A549 (cell line): ENCODE results near the gene KIF7. TPM values are rescaled to one million over a fixed set of nuclear protein-coding genes. Genes with fewer than 3 reads are reported as not detected.

ENCODE experiments used
- ATAC-seq, 2 experiments: fragments of 200-7000 bp in 1 of 2; fragments of >200 bp in 1 of 2; cut with Nextera tagmentation in 1 of 2; cut with Tn5 transposase in 1 of 2; 3 replicates each; pipeline versions ENCODE4 v1.8.0 to v1.9.1; 2018 to 2020; ENCODE audit warnings: mild to moderate bottlenecking in 1 of 2, moderate library complexity in 1 of 2
- CTCF ChIA-PET: fragments of 300-600 bp; sonication (Branson Sonifier 250); formaldehyde crosslinking; extraction: SDS; loops from one replicate; lab custom pipeline; 2021; ENCODE audit warnings: antibody characterized with exemption, inconsistent platforms; lab: Yijun Ruan, JAX
- POLR2A ChIA-PET: fragments of 350-600 bp; formaldehyde crosslinking; extraction: SDS; loops from one replicate; lab custom pipeline; 2021; ENCODE audit warnings: antibody characterized with exemption, inconsistent platforms; lab: Yijun Ruan, JAX
- DNase-seq, 2 experiments: peaks; one replicate each; pipeline versions ENCODE4 v3.0.0 to v3.0.0-alpha.2; 2011 to 2016; ENCODE audit warnings: low read depth in 1 of 2, low spot score in 1 of 2
- FAIRE-seq: peaks from 2 replicates; lab custom pipeline; 2011; peaks lifted over from hg19 to GRCh38; lab: Jason Lieb, UNC
- H3K27ac ChIP-seq, 2 experiments: fragments of >200 bp; sonication (Bioruptor Twin); formaldehyde crosslinking; 3 replicates each; pipeline ENCODE4 v1.5.1; 2016 to 2017
- H3K4me1 ChIP-seq: fragments of >200 bp; sonication (Bioruptor Twin); formaldehyde crosslinking; 3 replicates; pipeline ENCODE4 v1.6.1; 2016
- H3K4me2 ChIP-seq: fragments of >200 bp; sonication (Bioruptor Twin); formaldehyde crosslinking; 3 replicates; pipeline ENCODE4 v1.6.1; 2016
- H3K4me3 ChIP-seq: fragments of >200 bp; sonication (Bioruptor Twin); formaldehyde crosslinking; 3 replicates; pipeline ENCODE4 v1.5.1; 2016
- H3K9me3 ChIP-seq: fragments of >200 bp; sonication (Bioruptor Twin); formaldehyde crosslinking; 3 replicates; pipeline ENCODE4 v1.6.1; 2016
- BCL3 ChIP-seq: fragments of >200 bp; sonication (Bioruptor Twin); formaldehyde crosslinking; IDR thresholded peaks from 3 replicates; pipeline ENCODE4 v1.6.1; 2016
- BHLHE40 ChIP-seq: IDR thresholded peaks from 2 replicates; pipeline ENCODE4 v1.6.1; 2012; ENCODE audit warnings: low read depth, low read length, inconsistent platforms
- CBX8 ChIP-seq: fragments of 200-600 bp; sonication (generic); IDR thresholded peaks from 2 replicates; pipeline ENCODE4 v1.6.1; 2016
- CHD2 ChIP-seq: fragments of 150-350 bp; IDR thresholded peaks from 2 replicates; pipeline ENCODE4 v1.6.1; 2014; ENCODE audit warnings: low read length; ENCODE audit not compliant: partially characterized antibody
- CTCF ChIP-seq: fragments of >200 bp; sonication (Bioruptor Twin); formaldehyde crosslinking; IDR thresholded peaks from 3 replicates; pipeline ENCODE4 v1.5.1; 2016
- EP300 ChIP-seq, 2 experiments: fragments of >200 bp; sonication (Bioruptor Twin); formaldehyde crosslinking; IDR thresholded peaks; 2 replicates in 1 of 2; 3 replicates in 1 of 2; pipeline ENCODE4 v1.6.1; 2016 to 2017
- ESRRA ChIP-seq: fragments of 150-350 bp; IDR thresholded peaks from 2 replicates; pipeline ENCODE4 v1.6.1; 2014; ENCODE audit warnings: mild to moderate bottlenecking, low read length, borderline replicate concordance
- FOSL2 ChIP-seq, 2 experiments: fragments of 450-650 bp in 1 of 2; fragments of >200 bp in 1 of 2; sonication (Bioruptor Twin) in 1 of 2; formaldehyde crosslinking; IDR thresholded peaks; 2 replicates each; pipeline versions ENCODE4 v1.5.0 to v1.6.1; 2016 to 2020; ENCODE audit warnings: mild to moderate bottlenecking in 1 of 2, moderate library complexity in 1 of 2
- FOXS1 ChIP-seq: fragments of 250-450 bp; sonication (Bioruptor Pico); IDR thresholded peaks from 2 replicates; pipeline ENCODE4 v1.5.0; 2020; ENCODE audit warnings: mild to moderate bottlenecking, moderate library complexity
- GATA3 ChIP-seq: IDR thresholded peaks from 2 replicates; pipeline ENCODE4 v1.6.1; 2012; ENCODE audit warnings: borderline replicate concordance
- HES2 ChIP-seq: fragments of >200 bp; sonication (Bioruptor Twin); formaldehyde crosslinking; IDR thresholded peaks from 2 replicates; pipeline ENCODE4 v1.6.1; 2016
- HOXA7 ChIP-seq: fragments of 250-450 bp; sonication (Bioruptor Pico); IDR thresholded peaks from 2 replicates; pipeline ENCODE4 v1.5.0; 2020; ENCODE audit warnings: mild to moderate bottlenecking, moderate library complexity
- HOXB13 ChIP-seq: fragments of 250-450 bp; sonication (Bioruptor Pico); IDR thresholded peaks from 2 replicates; pipeline ENCODE4 v1.5.0; 2020; ENCODE audit warnings: low read depth, mild to moderate bottlenecking, moderate library complexity
- HOXB5 ChIP-seq: fragments of 250-450 bp; sonication (Bioruptor Pico); IDR thresholded peaks from 2 replicates; pipeline ENCODE4 v1.5.0; 2020; ENCODE audit warnings: mild to moderate bottlenecking, moderate library complexity
- KDM1A ChIP-seq: fragments of 200-600 bp; sonication (generic); IDR thresholded peaks from 2 replicates; pipeline ENCODE4 v1.6.1; 2016; ENCODE audit warnings: low read depth, mild to moderate bottlenecking
- KDM5A ChIP-seq: fragments of 200-600 bp; sonication (generic); IDR thresholded peaks from 2 replicates; pipeline ENCODE4 v1.6.1; 2016; ENCODE audit warnings: antibody characterized with exemption, mild to moderate bottlenecking
- MAX ChIP-seq: IDR thresholded peaks from 2 replicates; pipeline ENCODE4 v1.6.1; 2012
- NPAS2 ChIP-seq: fragments of 250-450 bp; sonication (Bioruptor Pico); IDR thresholded peaks from 2 replicates; pipeline ENCODE4 v1.8.0; 2022; ENCODE audit warnings: mild to moderate bottlenecking, moderate library complexity, borderline replicate concordance
- PBX3 ChIP-seq: IDR thresholded peaks from 2 replicates; pipeline ENCODE4 v1.6.1; 2012
- RARB ChIP-seq: fragments of 250-450 bp; sonication (Bioruptor Pico); IDR thresholded peaks from 2 replicates; pipeline ENCODE4 v1.8.0; 2021; ENCODE audit warnings: mild to moderate bottlenecking, moderate library complexity
- RNF2 ChIP-seq: fragments of 200-600 bp; sonication (generic); IDR thresholded peaks from 2 replicates; pipeline ENCODE4 v1.6.1; 2016; ENCODE audit warnings: low read depth, mild to moderate bottlenecking, antibody characterized with exemption, moderate library complexity, borderline replicate concordance
- SREBF2 ChIP-seq: fragments of 450-650 bp; IDR thresholded peaks from 2 replicates; pipeline ENCODE4 v1.6.1; 2014; ENCODE audit warnings: mild to moderate bottlenecking, moderate library complexity
- TFCP2L1 ChIP-seq: fragments of 250-450 bp; sonication (Bioruptor Pico); IDR thresholded peaks from 2 replicates; pipeline ENCODE4 v1.5.0; 2021; ENCODE audit warnings: mild to moderate bottlenecking
- WGBS: methylation state at CpG from one replicate; pipeline ENCODE4 v1.1.6; 2017; ENCODE audit errors: missing lambda C conversion rate; 5-methylcytosine and 5-hydroxymethylcytosine counted together
- polyA plus RNA-seq, 4 experiments: library from polyadenylated mRNA; depleted of rRNA in 3 of 4; stranded (reverse); fragments of >200 nt; fragmentation: RNase III in 1 of 4; extraction: RNeasy Plus Mini Kit Qiagen cat#74134 plus additional on column Dnase treatment in 1 of 4; gene quantifications; 2 replicates in 3 of 4; 3 replicates in 1 of 4; pipeline ENCODE4 v1.2.3, GENCODE V29; 2011 to 2017

Gene KIF7
- polyA plus RNA-seq, 2 of the 4 experiments (the other 2 are of a cell fraction) = 2.2 to 4.1 TPM

- Histone ChIP-seq H3K4me1 (no peaks in the 10 kb centered on the region), H3K4me2 (no peak overlapping the region), H3K9me3 (no peaks in the 10 kb centered on the region), H3K4me3 (no peak overlapping the region), H3K27ac (no peak overlapping the region)
- WGBS = 27% methylated on average over 4 of the region's 4 CpGs
- ATAC-seq (no peak), DNase-seq (no peak), FAIRE-seq (no peak)
- ChIA-PET POLR2A (no interaction called here), CTCF (interaction anchor here (0.9 to 9.4 kb wide), 14 partner anchors 10 to 313 kb away, joined by 3 to 79 read pairs (median 3); no protein-coding TSS in a partner anchor)
- TF ChIP-seq BHLHE40 = no peak
- TF ChIP-seq TFCP2L1 (CRISPR knock-in tag) = no peak
- TF ChIP-seq HOXB5 (CRISPR knock-in tag) = no peak
- no peak for TF ChIP-seq FOXS1
- no peak for TF ChIP-seq HOXA7 (CRISPR knock-in tag)
- TF ChIP-seq FOSL2 (IDR thresholded peaks at IDR 0.05) = no peak
- no peak for TF ChIP-seq FOSL2 (CRISPR knock-in tag; IDR thresholded peaks at IDR 0.05)
- TF ChIP-seq RARB (CRISPR knock-in tag) = no peak
- no peak for TF ChIP-seq EP300 (IDR thresholded peaks at IDR 0.05)
Observed at GRCh38 chr15:89671687-89672086, 16.4 kb upstream of the KIF7 start.

GRCh38 chr15:89670971-89671560 lies 15.8 kb upstream of the KIF7 start:
- H3K4me1 ChIP-seq = no peaks in the 10 kb centered on the region
- H3K27ac ChIP-seq = no peak overlapping the region
- no peak overlapping the region for H3K4me2 ChIP-seq
- WGBS = 82% methylated on average over 12 of the region's 12 CpGs
- H3K9me3 ChIP-seq = no peaks in the 10 kb centered on the region
- ChIA-PET POLR2A (no interaction called here), CTCF (interaction anchor here (0.9 to 9.4 kb wide), 10 partner anchors 9 to 312 kb away, joined by 3 to 79 read pairs (median 4); partner anchors contain the start of gene KIF7)
- ATAC-seq (no peak), FAIRE-seq (no peak), DNase-seq (no peak)
- no peak overlapping the region for H3K4me3 ChIP-seq
- TF ChIP-seq RNF2 (no peak), MAX (no peak), KDM5A (no peak), ESRRA (no peak)
- TF ChIP-seq, all 56 proteins: peak for 0

GRCh38 chr15:89669941-89670340 lies 14.7 kb upstream of the KIF7 start:
- no peak overlapping the region for H3K4me2 ChIP-seq
- no peak for TF ChIP-seq CTCF
- no peak for TF ChIP-seq NPAS2
- no peak for TF ChIP-seq GATA3
- TF ChIP-seq KDM1A = no peak
- TF ChIP-seq, all 56 proteins: peak for 0
- DNase-seq (no peak), FAIRE-seq (no peak), ATAC-seq (no peak)
- Histone ChIP-seq H3K4me3 (no peak overlapping the region), H3K4me1 (peaks cover 5% of the 10 kb centered on the region; the same call in 1 of the 3 replicates), H3K9me3 (no peaks in the 10 kb centered on the region), H3K27ac (no peak overlapping the region)
- WGBS = 82% methylated on average over 15 of the region's 15 CpGs
- CTCF ChIA-PET = interaction anchor here (0.9 to 9.4 kb wide), 6 partner anchors 8 to 311 kb away, joined by 3 to 79 read pairs (median 7); partner anchors contain the start of gene KIF7
- POLR2A ChIA-PET = no interaction called here

- WGBS = 74% methylated on average over 8 of the region's 9 CpGs
- ChIA-PET CTCF (interaction anchor here (1.8 to 9.4 kb wide), 2 partner anchors 18 to 24 kb away, joined by 6 to 79 read pairs; no protein-coding TSS in a partner anchor), POLR2A (no interaction called here)
- no peak for DNase-seq
- peaks cover 8% of the 10 kb centered on the region; the same call in 1 of the 3 replicates for H3K4me1 ChIP-seq
- H3K4me2 ChIP-seq = no peak overlapping the region
- no peak overlapping the region for H3K27ac ChIP-seq
- no peaks in the 10 kb centered on the region for H3K9me3 ChIP-seq
- no peak for ATAC-seq
- H3K4me3 ChIP-seq = no peak overlapping the region
- no peak for FAIRE-seq
- TF ChIP-seq HES2 (no peak), CHD2 (no peak), CBX8 (no peak), ESRRA (no peak), CTCF (no peak), HOXB13 (no peak), BCL3 (no peak), FOXS1 (no peak), PBX3 (no peak), SREBF2 (no peak)
Observed at GRCh38 chr15:89669309-89669865, 14.1 kb upstream of the KIF7 start.
